GM12878 (cell line): ENCODE data around the gene FASN. TPM values are rescaled to one million over a fixed set of nuclear protein-coding genes. Genes with fewer than 3 reads are reported as not detected.

Experiments
- ATAC-seq: fragments of 200-7000 bp; cut with Tn5 transposase; 3 replicates; pipeline ENCODE4 v1.9.1; 2020; ENCODE audit warnings: mild to moderate bottlenecking, moderate library complexity
- BruUV-seq: library from RNA; stranded (reverse); fragments of 400-500 nt; replicated peaks from 2 replicates; lab custom pipeline; 2021; lab: Mats Ljungman, UMichigan
- CTCF ChIA-PET: fragments of 300-600 bp; sonication (Branson Sonifier 250); formaldehyde crosslinking; extraction: SDS; loops from one replicate; lab custom pipeline; 2021; ENCODE audit warnings: inconsistent platforms; lab: Yijun Ruan, JAX
- POLR2A ChIA-PET: fragments of 350-600 bp; formaldehyde crosslinking; extraction: SDS; loops from one replicate; lab custom pipeline; 2021; ENCODE audit warnings: inconsistent platforms; lab: Charles Lee
- RAD21 ChIA-PET: fragments of 300-600 bp; sonication (Branson Sonifier 250); formaldehyde crosslinking; loops from one replicate; lab custom pipeline; 2023; ENCODE audit warnings: antibody characterized with exemption; ENCODE audit not compliant: unreplicated experiment; lab: Charles Lee
- SMC1A ChIA-PET: fragments of 300-600 bp; sonication (Branson Sonifier 250); formaldehyde crosslinking; loops from one replicate; lab custom pipeline; 2023; ENCODE audit not compliant: unreplicated experiment, uncharacterized antibody; lab: Charles Lee
- DNase-seq: peaks from one replicate; pipeline ENCODE4 v3.0.0-alpha.2; 2011; ENCODE audit warnings: low read depth, low spot score
- FAIRE-seq: peaks from 3 replicates; lab custom pipeline; 2011; peaks lifted over from hg19 to GRCh38; lab: Jason Lieb, UNC
- H2AFZ ChIP-seq: 2 replicates; pipeline ENCODE4 v1.6.0; 2011; ENCODE audit warnings: low read depth, low read length, control low read depth; ENCODE audit not compliant: control insufficient read depth
- H3K27ac ChIP-seq: 2 replicates; pipeline ENCODE4 v1.5.1; 2011; ENCODE audit warnings: control low read depth; ENCODE audit not compliant: control insufficient read depth, insufficient read depth
- H3K27me3 ChIP-seq, 2 experiments: replicated peaks in 1 of 2; 2 replicates each; pipeline versions ENCODE4 v1.6.0 to v1.6.1; 2011; ENCODE audit warnings: low read length in 1 of 2; ENCODE audit not compliant: control insufficient read depth in 2 of 2, insufficient read depth in 2 of 2
- H3K36me3 ChIP-seq, 2 experiments: 2 replicates each; pipeline ENCODE4 v1.5.1; 2011; ENCODE audit warnings: low read length in 1 of 2; ENCODE audit not compliant: control insufficient read depth in 2 of 2, insufficient read depth in 2 of 2
- H3K4me1 ChIP-seq: 2 replicates; pipeline ENCODE4 v1.6.1; 2011; ENCODE audit warnings: mild to moderate bottlenecking, low read length, moderate library complexity, mixed read lengths; ENCODE audit not compliant: control insufficient read depth, insufficient read depth
- H3K4me2 ChIP-seq: 2 replicates; pipeline ENCODE4 v1.6.0; 2011; ENCODE audit warnings: control low read depth; ENCODE audit not compliant: control insufficient read depth, insufficient read depth
- H3K4me3 ChIP-seq: fragments of 200-600 bp; sonication (generic); 2 replicates; pipeline ENCODE4 v1.5.1; 2016
- H3K79me2 ChIP-seq: 2 replicates; pipeline ENCODE4 v1.6.0; 2011; ENCODE audit warnings: low read length; ENCODE audit not compliant: control insufficient read depth, insufficient read depth
- H3K9ac ChIP-seq: 2 replicates; pipeline ENCODE4 v1.8.0; 2011; ENCODE audit warnings: low read length, control low read depth, mixed read lengths; ENCODE audit not compliant: control insufficient read depth, insufficient read depth
- H3K9me3 ChIP-seq: replicated peaks from 3 replicates; pipeline ENCODE4 v1.5.1; 2011; ENCODE audit warnings: mild to moderate bottlenecking, low read length; ENCODE audit not compliant: control insufficient read depth, insufficient read depth
- H4K20me1 ChIP-seq: 2 replicates; pipeline ENCODE4 v1.6.0; 2011; ENCODE audit not compliant: control insufficient read depth, insufficient read depth
- MEF2B ChIP-seq: fragments of 450-650 bp; IDR thresholded peaks from 2 replicates; pipeline ENCODE4 v1.6.1; 2018; ENCODE audit warnings: mild to moderate bottlenecking, moderate library complexity; ENCODE audit not compliant: partially characterized antibody, poor library complexity, severe bottlenecking
- NKRF ChIP-seq: fragments of 450-650 bp; conservative IDR thresholded peaks from 2 replicates; pipeline ENCODE4 v1.6.1; 2017; ENCODE audit warnings: mild to moderate bottlenecking, moderate library complexity
- PAX8 ChIP-seq: fragments of 450-650 bp; IDR thresholded peaks from 2 replicates; pipeline ENCODE4 v1.6.1; 2017; ENCODE audit warnings: mild to moderate bottlenecking, moderate library complexity
- SIN3A ChIP-seq: IDR thresholded peaks from 2 replicates; pipeline ENCODE4 v1.6.1; 2012; ENCODE audit warnings: low read depth, low read length, improper control_type of control experiment
- WGBS: methylation state at CpG from one replicate; pipeline ENCODE4 v1.1.6; 2016; ENCODE audit warnings: low lambda C conversion rate; ENCODE audit not compliant: insufficient replicate concordance, insufficient coverage; ENCODE audit errors: missing lambda C conversion rate; 5-methylcytosine and 5-hydroxymethylcytosine counted together
- in situ Hi-C: fragments of 300-500 bp; cut with MboI; formaldehyde crosslinking; loops from 9 replicates; pipeline ENCODE4 v1.14.3; 2018; ENCODE audit warnings: mixed read lengths
- intact Hi-C: fragments of 100-400 bp; cut with micrococcal nuclease; formaldehyde crosslinking; loops from one replicate; pipeline ENCODE4 v1.14.2; 2022; ENCODE audit not compliant: unreplicated experiment
- polyA plus RNA-seq, 11 experiments: library from polyadenylated mRNA; depleted of rRNA in 4 of 11; unstranded in 6 of 11; stranded (reverse) in 5 of 11; fragments of >200 nt; fragmentation: Nextera tagmentation in 4 of 11; fragmentation: Illumina TruSeq in 1 of 11; extraction: Ambion mirVana in 4 of 11; extraction: Trizol in 1 of 11; gene quantifications; 1 replicate in 1 of 11; 2 replicates in 10 of 11; pipeline versions ENCODE4 v1.2.1 to v1.2.3, GENCODE V29; 2011 to 2016; ENCODE audit warnings: inconsistent platforms in 2 of 11, missing spikeins in 2 of 11, low read depth in 1 of 11
- total RNA-seq, 4 experiments: library from RNA; depleted of rRNA in 3 of 4; stranded (reverse); fragments of >200 nt in 3 of 4; fragmentation: Illumina TruSeq in 1 of 4; extraction: Trizol in 1 of 4; gene quantifications; 2 replicates each; pipeline versions ENCODE4 v1.2.1 to v1.2.3, GENCODE V29; 2013 to 2021

Gene FASN
- total and polyA plus RNA-seq, 10 of the 15 experiments (the other 5 are each of a cell fraction or from before 2014, with no cell fraction given) = 0.19 to 333 (median 30.4) TPM

GRCh38 chr17:82065193-82065637 lies 32.8 kb downstream of the FASN start:
- RAD21 ChIA-PET = no interaction called here
- peak overlapping the region; percentile 34; the same call in 1 of the 2 replicates for H2AFZ ChIP-seq
- peak; percentile 49 for ATAC-seq
- peak overlapping the region; percentile 90 for H3K9ac ChIP-seq
- no peaks in the 10 kb centered on the region for H3K27me3 ChIP-seq
- no peak for DNase-seq
- no peaks in the 10 kb centered on the region for H4K20me1 ChIP-seq
- peaks cover 8% of the 10 kb centered on the region for H3K4me1 ChIP-seq
- H3K27ac ChIP-seq = peak overlapping the region; percentile 65
- peak overlapping the region; percentile 90 for H3K4me3 ChIP-seq
- no peak for FAIRE-seq
- peak overlapping the region; percentile 82 for H3K4me2 ChIP-seq
- TF ChIP-seq PAX8 = no peak
- TF ChIP-seq MEF2B = peak; percentile 37
- peak; percentile 40; the same call in 1 of the 2 replicates for TF ChIP-seq SIN3A
- 0 out of 2 replicates have a peak, but pooled peaks have one; percentile 49 for TF ChIP-seq NKRF
- TF ChIP-seq, all 136 proteins: peak for 3
- CTCF ChIA-PET = interaction anchor here (0.7 kb wide), 1 partner anchor 35 kb away, joined by 4 read pairs; no protein-coding TSS in a partner anchor
- Histone ChIP-seq H3K36me3 (peaks cover 3 to 9% of the 10 kb centered on the region in 2 experiments; a peak in 3 of 4 replicates), H3K79me2 (peaks cover 20% of the 10 kb centered on the region), H3K9me3 (no peaks in the 10 kb centered on the region)
- in situ Hi-C loops (no loop called here), intact Hi-C loops (no loop called here)
- 1% methylated on average over 34 of the region's 47 CpGs for WGBS
- POLR2A ChIA-PET = interaction anchor here (0.8 kb wide), 1 partner anchor 31 kb away, joined by 3 read pairs; no protein-coding TSS in a partner anchor
- SMC1A ChIA-PET = interaction anchor here (2.2 kb wide), 1 partner anchor 28 kb away, joined by 5 read pairs; the partner anchor contains the start of gene DCXR
- BruUV-seq = no TSS peak
